HG03103 (cell line): ENCODE data around the gene TCF4.

ENCODE experiments used
- ATAC-seq: cut with Tn5 transposase; IDR thresholded peaks from one replicate; pipeline ENCODE4 v1.9.1; 2021; ENCODE audit warnings: low read depth; ENCODE audit not compliant: unreplicated experiment

TCF4 gene

DNA sequence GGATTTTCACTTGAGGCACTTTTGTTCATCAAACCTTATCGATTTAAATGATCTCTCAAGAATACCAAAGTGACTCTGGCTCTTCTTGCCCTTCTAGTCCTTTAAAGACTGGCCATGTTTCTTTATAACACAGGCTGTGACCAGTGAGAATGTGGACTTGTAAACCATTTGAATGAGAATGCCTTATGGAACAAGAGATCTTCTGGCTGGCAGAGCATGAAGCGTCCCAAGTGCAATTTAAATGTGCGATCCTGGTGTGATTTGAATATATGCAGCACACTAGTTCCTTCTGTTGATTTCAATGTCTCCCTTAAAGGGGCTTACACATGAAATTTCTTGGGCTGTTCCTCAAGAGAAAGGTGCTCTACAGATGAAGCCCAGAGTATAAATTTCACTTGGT, 366.4 kb downstream of the TCF4 start:
- no peak for ATAC-seq

GRCh38 chr18:55220523-55220922, 367.5 kb downstream of the TCF4 start:
- ATAC-seq = peak; percentile 76

GRCh38 chr18:55219823-55220222, 368.2 kb downstream of the TCF4 start:
- no peak for ATAC-seq

DNA sequence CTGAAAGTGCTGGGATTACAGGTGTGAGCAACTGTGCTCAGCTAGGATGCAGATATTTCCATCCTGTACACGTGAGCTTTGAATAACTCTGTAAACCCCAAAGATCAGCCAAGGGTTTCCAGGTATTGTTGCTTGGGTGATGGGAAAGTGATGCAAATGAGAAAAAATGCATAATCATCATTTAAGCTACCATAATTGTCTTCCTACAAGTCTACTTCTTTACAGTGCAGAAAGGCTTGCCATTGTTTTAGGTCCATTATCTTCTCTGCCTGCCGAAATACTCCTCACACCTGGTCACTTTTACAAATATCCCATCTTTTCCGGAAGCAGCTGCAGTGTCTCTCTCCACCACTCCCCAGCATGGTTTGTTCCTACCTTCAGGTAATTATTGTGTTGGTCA, 368.9 kb downstream of the TCF4 start:
- ATAC-seq = no peak

- ATAC-seq = no peak
Measured at GRCh38 chr18:55214969-55215368, 373.0 kb downstream of the TCF4 start.

DNA sequence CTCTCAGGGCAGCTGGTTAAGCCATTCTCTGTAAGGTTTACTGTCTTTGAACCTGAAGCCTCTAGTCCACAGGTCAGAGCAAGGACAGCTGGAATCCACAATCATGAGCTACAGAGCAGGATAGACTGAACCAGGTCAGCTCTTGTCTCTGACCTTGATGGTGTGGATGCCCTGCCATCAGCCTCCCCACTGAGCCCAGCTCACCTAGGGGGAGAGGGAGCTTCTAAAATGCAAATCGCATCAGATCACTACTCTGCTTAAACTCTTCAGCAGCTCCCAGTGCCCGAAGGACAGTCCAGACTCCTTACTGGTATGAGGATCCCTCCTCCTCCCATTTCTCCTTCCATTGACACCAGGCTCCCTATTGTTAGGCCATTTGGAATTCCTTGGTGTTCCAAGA, 373.5 kb downstream of the TCF4 start:
- ATAC-seq = no peak

GRCh38 chr18:55213586-55213985, 374.4 kb downstream of the TCF4 start:
- no peak for ATAC-seq

- ATAC-seq = no peak
Measured at GRCh38 chr18:55206927-55207326, 381.1 kb downstream of the TCF4 start.

DNA sequence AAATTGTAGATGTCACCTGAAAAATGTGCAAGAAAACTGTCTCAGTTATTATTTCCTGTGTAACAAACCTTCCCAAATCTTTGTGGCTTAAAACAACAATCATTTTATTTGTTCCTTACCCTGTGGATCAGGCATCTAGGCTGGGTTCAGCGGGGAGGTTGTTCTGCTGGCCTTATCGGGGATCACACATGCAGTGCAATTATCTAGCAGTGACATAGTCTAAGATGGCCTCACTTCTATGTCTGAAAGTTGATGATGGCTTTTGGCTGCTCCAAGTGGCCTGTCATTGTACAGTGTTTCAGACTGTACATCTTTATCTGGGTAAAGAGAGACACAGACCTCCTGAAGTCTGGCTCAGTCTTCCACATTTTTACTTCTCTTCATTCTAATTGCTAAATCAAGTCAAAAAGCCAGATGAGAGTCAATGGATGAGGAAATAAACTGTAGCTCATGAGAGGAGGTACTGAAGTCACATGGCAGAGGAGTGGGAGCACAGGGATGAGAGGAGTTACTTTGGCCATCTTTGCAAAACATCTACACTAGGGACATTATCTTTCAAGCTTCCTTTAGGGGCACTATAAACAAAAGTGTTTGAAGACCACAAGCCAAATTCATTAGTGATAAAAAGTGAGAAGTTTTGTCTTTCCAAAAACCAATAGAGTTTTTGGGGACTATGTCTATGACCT, 385.6 kb downstream of the TCF4 start:
- ATAC-seq = no peak

- ATAC-seq = no peak
Measured at GRCh38 chr18:55199291-55199963, 388.6 kb downstream of the TCF4 start.

GRCh38 chr18:55195863-55196262, 392.1 kb downstream of the TCF4 start:
- ATAC-seq = no peak

DNA sequence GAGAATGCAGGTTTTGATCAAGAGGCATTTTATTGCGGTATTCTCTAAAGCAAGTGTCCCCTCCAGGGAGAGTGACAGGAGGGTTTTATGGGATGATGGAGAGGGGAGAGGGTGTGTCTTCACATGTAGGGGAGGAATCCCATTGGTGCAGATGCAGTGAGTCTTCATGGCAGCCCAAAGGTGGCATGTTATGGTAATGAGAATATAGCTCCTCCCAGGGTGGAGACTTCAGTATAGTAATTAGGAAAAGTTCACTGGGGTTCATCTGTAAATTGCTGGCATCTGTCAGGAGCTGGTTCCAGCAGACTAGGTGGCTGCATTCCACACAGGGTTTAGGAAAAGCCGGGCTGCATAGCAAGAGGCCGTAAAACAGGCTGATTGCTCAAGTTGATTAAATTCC, 398.0 kb downstream of the TCF4 start:
- no peak for ATAC-seq

DNA sequence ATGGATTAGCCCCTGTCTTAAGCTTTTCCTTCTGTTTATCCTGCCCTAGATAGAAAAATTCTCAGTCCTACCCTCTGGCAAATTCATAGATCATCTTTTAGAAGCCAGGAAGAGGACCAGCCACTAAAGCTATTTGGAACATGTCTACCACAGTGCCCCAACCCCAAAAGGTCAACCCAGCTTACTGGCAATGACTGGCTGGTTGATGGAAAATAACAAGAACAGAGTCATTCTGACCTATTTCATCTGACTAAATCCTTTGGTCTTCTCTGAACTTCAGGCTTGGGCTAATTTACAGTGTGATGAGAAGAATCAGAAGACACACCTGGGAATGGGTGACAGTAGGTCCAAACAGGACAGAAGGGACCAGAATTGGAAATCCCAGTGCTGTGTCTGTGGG, 401.4 kb downstream of the TCF4 start:
- ATAC-seq = no peak

GRCh38 chr18:55185391-55185790, 402.6 kb downstream of the TCF4 start:
- no peak for ATAC-seq

- no peak for ATAC-seq
Measured at GRCh38 chr18:55179835-55180234, 408.2 kb downstream of the TCF4 start.

DNA sequence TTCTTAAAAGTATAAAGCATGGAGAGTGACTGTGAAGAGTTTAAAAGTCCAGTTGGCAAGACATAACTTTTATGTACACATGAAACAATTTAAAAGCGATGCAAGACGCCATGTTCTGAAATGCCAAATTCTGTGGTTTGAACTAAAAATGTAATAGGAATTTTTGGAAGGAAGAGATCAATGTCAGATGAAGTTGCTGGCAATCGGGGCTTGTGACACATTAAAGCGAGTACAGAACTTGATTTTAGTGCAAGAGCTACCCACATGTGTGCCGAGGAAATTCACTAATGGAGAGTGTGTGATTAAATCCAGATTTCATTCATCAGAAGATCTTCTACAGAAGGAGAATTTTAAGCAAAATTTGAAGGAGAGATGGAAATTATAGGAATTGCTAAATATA, 408.6 kb downstream of the TCF4 start:
- no peak for ATAC-seq

DNA sequence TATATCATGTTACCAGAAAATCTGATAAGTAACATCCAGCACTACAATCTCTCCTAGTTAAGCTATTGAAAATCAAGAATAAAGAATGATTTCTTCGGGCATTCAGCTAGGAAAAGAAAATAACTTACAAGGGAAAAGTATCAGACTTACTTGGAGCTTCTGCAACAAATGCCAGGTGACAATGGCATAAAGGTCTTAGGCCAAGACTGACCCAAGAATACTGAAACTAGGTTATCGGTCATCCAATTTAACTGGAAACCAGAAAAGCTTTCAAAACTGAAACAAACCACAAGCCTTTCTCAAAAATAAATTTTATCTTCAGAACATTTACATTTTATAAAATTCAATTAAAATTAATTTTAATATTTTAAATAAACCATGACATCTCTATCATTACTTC, 414.7 kb downstream of the TCF4 start:
- ATAC-seq = no peak
